IMR-90 (cell line): ENCODE data around the gene UTF1. TPM values are rescaled to one million over a fixed set of nuclear protein-coding genes. Genes with fewer than 3 reads are reported as not detected.

ENCODE experiments used
- ATAC-seq: fragments of 200-7000 bp; cut with Tn5 transposase; 2 replicates; pipeline ENCODE4 v1.9.1; 2020; ENCODE audit warnings: low read depth, mild to moderate bottlenecking, moderate library complexity
- BruUV-seq: library from RNA; stranded (reverse); fragments of 400-500 nt; replicated peaks from 2 replicates; lab custom pipeline; 2021; lab: Mats Ljungman, UMichigan
- CTCF ChIA-PET: fragments of 300-600 bp; formaldehyde crosslinking; extraction: SDS; loops from one replicate; lab custom pipeline; 2021; ENCODE audit warnings: antibody characterized with exemption; lab: Yijun Ruan, JAX
- POLR2A ChIA-PET: fragments of 300-600 bp; sonication (Branson Sonifier 250); formaldehyde crosslinking; loops from one replicate; lab custom pipeline; 2022; ENCODE audit warnings: antibody characterized with exemption; ENCODE audit not compliant: unreplicated experiment; lab: Charles Lee
- DNase-seq: peaks from one replicate; pipeline ENCODE4 v3.0.0; 2013
- H2AFZ ChIP-seq: replicated peaks from 2 replicates; pipeline ENCODE3; 2013; ENCODE audit warnings: low read length, mild to moderate bottlenecking; ENCODE audit not compliant: poor library complexity
- H2AK5ac ChIP-seq: 2 replicates; pipeline ENCODE4 v1.6.1; 2013; ENCODE audit warnings: low read depth, low read length, inconsistent platforms
- H2AK9ac ChIP-seq: replicated peaks from 2 replicates; pipeline ENCODE3; 2013; ENCODE audit warnings: mild to moderate bottlenecking, low read depth, low read length, moderate library complexity; ENCODE audit not compliant: poor library complexity
- H2BK120ac ChIP-seq: 2 replicates; pipeline ENCODE4 v1.6.1; 2013; ENCODE audit warnings: low read depth, low read length, inconsistent platforms
- H2BK15ac ChIP-seq: 3 replicates; pipeline ENCODE4 v1.6.1; 2013; ENCODE audit warnings: low read depth, low read length, inconsistent platforms
- H2BK20ac ChIP-seq: 2 replicates; pipeline ENCODE4 v1.6.1; 2013; ENCODE audit warnings: low read depth, mild to moderate bottlenecking, inconsistent platforms, low read length, moderate library complexity
- H2BK5ac ChIP-seq: 2 replicates; pipeline ENCODE4 v1.6.1; 2013; ENCODE audit warnings: mild to moderate bottlenecking, low read depth, low read length, inconsistent platforms; ENCODE audit not compliant: poor library complexity, severe bottlenecking
- H3K14ac ChIP-seq: replicated peaks from 2 replicates; pipeline ENCODE4 v1.6.1; 2013; ENCODE audit warnings: low read depth, low read length, inconsistent platforms
- H3K18ac ChIP-seq: 2 replicates; pipeline ENCODE4 v1.6.1; 2013; ENCODE audit warnings: low read depth, low read length, control low read depth
- H3K23ac ChIP-seq: 2 replicates; pipeline ENCODE4 v1.6.1; 2013; ENCODE audit warnings: low read depth, low read length, inconsistent platforms
- H3K27ac ChIP-seq: 2 replicates; pipeline ENCODE4 v1.5.1; 2013; ENCODE audit warnings: mild to moderate bottlenecking, control low read depth, low read length; ENCODE audit not compliant: insufficient read depth
- H3K27me3 ChIP-seq: 2 replicates; pipeline ENCODE4 v1.6.1; 2013; ENCODE audit warnings: low read length; ENCODE audit not compliant: control insufficient read depth, insufficient read depth
- H3K36me3 ChIP-seq: 2 replicates; pipeline ENCODE4 v1.6.1; 2013; ENCODE audit warnings: low read length, mixed read lengths; ENCODE audit not compliant: control insufficient read depth, insufficient read depth
- H3K4ac ChIP-seq: 2 replicates; pipeline ENCODE4 v1.6.1; 2013; ENCODE audit warnings: low read depth, low read length, inconsistent platforms
- H3K4me1 ChIP-seq: 2 replicates; pipeline ENCODE4 v1.6.1; 2013; ENCODE audit warnings: low read length, mixed read lengths; ENCODE audit not compliant: control insufficient read depth, insufficient read depth
- H3K4me2 ChIP-seq: 2 replicates; pipeline ENCODE4 v1.6.1; 2013; ENCODE audit warnings: low read depth, mild to moderate bottlenecking, control low read depth, low read length, moderate library complexity
- H3K4me3 ChIP-seq: 2 replicates; pipeline ENCODE4 v1.5.1; 2013; ENCODE audit warnings: low read depth, mild to moderate bottlenecking, control low read depth, low read length, moderate library complexity; ENCODE audit not compliant: insufficient read depth
- H3K56ac ChIP-seq: 2 replicates; pipeline ENCODE4 v1.6.1; 2013; ENCODE audit warnings: low read length, inconsistent platforms; ENCODE audit not compliant: insufficient read depth; ENCODE audit errors: extremely low read depth
- H3K79me1 ChIP-seq, 2 experiments: 2 replicates each; pipeline ENCODE4 v1.6.1; 2013; ENCODE audit warnings: low read length in 2 of 2, inconsistent platforms in 1 of 2, low read depth in 1 of 2
- H3K9ac ChIP-seq: 2 replicates; pipeline ENCODE4 v1.6.1; 2013; ENCODE audit warnings: low read depth, low read length, control low read depth
- H3K9me1 ChIP-seq: 2 replicates; pipeline ENCODE4 v1.6.1; 2013; ENCODE audit warnings: low read length, inconsistent platforms; ENCODE audit not compliant: insufficient read depth
- H3K9me3 ChIP-seq: 2 replicates; pipeline ENCODE4 v1.6.1; 2013; ENCODE audit warnings: low read length; ENCODE audit not compliant: control insufficient read depth, insufficient read depth
- H4K20me1 ChIP-seq: 2 replicates; pipeline ENCODE4 v1.6.1; 2013; ENCODE audit warnings: low read length, inconsistent platforms; ENCODE audit not compliant: insufficient read depth
- H4K5ac ChIP-seq: 2 replicates; pipeline ENCODE4 v1.6.1; 2013; ENCODE audit warnings: mild to moderate bottlenecking, low read depth, low read length, control low read depth
- H4K8ac ChIP-seq, 2 experiments: 2 replicates each; pipeline ENCODE4 v1.6.1; 2013; ENCODE audit warnings: low read depth in 2 of 2, low read length in 2 of 2, control low read depth in 1 of 2, inconsistent platforms in 1 of 2
- H4K91ac ChIP-seq: 2 replicates; pipeline ENCODE4 v1.6.1; 2013; ENCODE audit warnings: low read depth, low read length, inconsistent platforms; ENCODE audit not compliant: insufficient read depth
- CHD1 ChIP-seq: IDR thresholded peaks from 2 replicates; pipeline ENCODE4 v1.6.1; 2012; ENCODE audit warnings: low read depth, low read length, improper control_type of control experiment
- FOS ChIP-seq: fragments of 150-350 bp; IDR thresholded peaks from 2 replicates; pipeline ENCODE4 v1.6.1; 2016; ENCODE audit warnings: low read depth, low read length
- MAFK ChIP-seq: IDR thresholded peaks from 2 replicates; pipeline ENCODE4 v1.6.1; 2012; ENCODE audit warnings: low read depth, low read length, improper control_type of control experiment
- MAZ ChIP-seq: IDR thresholded peaks from 2 replicates; pipeline ENCODE4 v1.6.1; 2012; ENCODE audit warnings: low read depth, mild to moderate bottlenecking, low read length, improper control_type of control experiment, moderate library complexity, borderline replicate concordance
- MXI1 ChIP-seq: IDR thresholded peaks from 2 replicates; pipeline ENCODE4 v1.6.1; 2012; ENCODE audit warnings: low read depth, mild to moderate bottlenecking, low read length, moderate library complexity, borderline replicate concordance
- POLR2A ChIP-seq: IDR thresholded peaks from 2 replicates; pipeline ENCODE4 v1.6.1; 2012; ENCODE audit warnings: mild to moderate bottlenecking, low read depth, low read length
- RAD21 ChIP-seq: IDR thresholded peaks from 2 replicates; pipeline ENCODE4 v1.6.1; 2012; ENCODE audit warnings: low read length, improper control_type of control experiment
- RCOR1 ChIP-seq: IDR thresholded peaks from 2 replicates; pipeline ENCODE4 v1.6.1; 2012; ENCODE audit warnings: mild to moderate bottlenecking, low read length, improper control_type of control experiment; ENCODE audit not compliant: insufficient replicate concordance
- SMC3 ChIP-seq: fragments of 150-350 bp; IDR thresholded peaks from 2 replicates; pipeline ENCODE4 v1.6.1; 2016; ENCODE audit warnings: low read depth, mild to moderate bottlenecking, antibody characterized with exemption, low read length, moderate library complexity
- WGBS, 2 experiments: methylation state at CpG; one replicate each; pipeline versions ENCODE4 v1.1.5 to v1.1.7; 2013; ENCODE audit warnings: missing lambda C conversion rate in 2 of 2; ENCODE audit not compliant: insufficient read length in 1 of 2; ENCODE audit errors: extremely low coverage in 2 of 2; 5-methylcytosine and 5-hydroxymethylcytosine counted together
- dilution Hi-C: fragments of 300-500 bp; cut with HindIII; formaldehyde crosslinking; loops from one replicate; pipeline ENCODE4 v1.14.3; 2018; ENCODE audit warnings: low sequenced_read_pairs; ENCODE audit not compliant: unreplicated experiment
- in situ Hi-C: fragments of 300-500 bp; cut with MboI; formaldehyde crosslinking; loops from 3 replicates; pipeline ENCODE4 v1.14.3; 2019; ENCODE audit warnings: low sequenced_read_pairs, inconsistent platforms, mixed read lengths
- intact Hi-C: fragments of 100-400 bp; cut with micrococcal nuclease; formaldehyde crosslinking; loops from 2 replicates; pipeline ENCODE4 v1.10.0; 2022
- polyA plus RNA-seq, 3 experiments: library from polyadenylated mRNA; depleted of rRNA; stranded (reverse); fragments of >200 nt; gene quantifications; 2 replicates each; pipeline ENCODE4 v1.2.3, GENCODE V29; 2012; ENCODE audit warnings: low replicate concordance in 1 of 3
- total RNA-seq: library from RNA; depleted of rRNA; stranded (reverse); fragments of >200 nt; gene quantifications from 2 replicates; pipeline ENCODE4 v1.2.3, GENCODE V29; 2012
- TF ChIP-seq, protein P1 (sequence below): fragments of 150-350 bp; IDR thresholded peaks from 2 replicates; pipeline ENCODE4 v1.6.1; 2017; ENCODE audit warnings: mild to moderate bottlenecking, antibody characterized with exemption, low read length, low read depth
- TF ChIP-seq, protein P2 (sequence below): conservative IDR thresholded peaks from 2 replicates; pipeline ENCODE4 v1.5.1; 2012; ENCODE audit warnings: mild to moderate bottlenecking, low read depth, low read length, improper control_type of control experiment
- TF ChIP-seq, protein P3 (sequence below): fragments of 150-350 bp; IDR thresholded peaks from 2 replicates; pipeline ENCODE4 v1.6.1; 2016; ENCODE audit warnings: low read depth, mild to moderate bottlenecking, low read length, moderate library complexity, borderline replicate concordance

The UTF1 gene
- total and polyA plus RNA-seq, 2 of the 4 experiments (the other 2 are of a cell fraction) = not detected

DNA sequence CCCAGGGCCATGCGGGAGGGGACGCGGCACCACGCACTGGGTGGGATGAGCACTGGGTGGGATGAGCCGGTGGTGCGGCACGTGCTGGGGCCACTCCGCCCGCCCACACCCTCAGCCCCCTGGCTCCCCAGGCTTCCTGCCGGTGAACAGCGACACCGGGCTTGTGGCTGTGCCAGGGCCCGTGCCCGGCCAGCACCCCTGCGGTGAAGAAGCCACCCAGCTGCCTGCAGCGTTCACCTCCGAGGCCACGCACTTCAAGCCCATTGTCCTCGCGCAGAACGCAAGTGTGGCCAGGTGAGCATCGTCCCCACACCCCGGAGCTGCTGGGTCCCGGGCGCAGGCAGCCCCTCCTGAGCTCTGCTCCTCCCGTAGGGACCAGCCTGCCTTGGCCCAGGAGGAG lies 31.8 kb upstream of the UTF1 start:
- H2BK5ac ChIP-seq = no peak overlapping the region
- no peak overlapping the region for H2BK20ac ChIP-seq
- ATAC-seq = no peak
- no peak overlapping the region for H4K91ac ChIP-seq
- no peak overlapping the region for H2BK15ac ChIP-seq
- CTCF ChIA-PET = no interaction called here
- H3K9me1 ChIP-seq = no peaks in the 10 kb centered on the region
- no peaks in the 10 kb centered on the region for H3K9me3 ChIP-seq
- H3K4me1 ChIP-seq = no peaks in the 10 kb centered on the region
- no peak for DNase-seq
- H3K36me3 ChIP-seq = no peaks in the 10 kb centered on the region
- no peak overlapping the region for H3K27ac ChIP-seq
- H3K56ac ChIP-seq = no peak overlapping the region
- no TSS peak for BruUV-seq
- H3K27me3 ChIP-seq = no peaks in the 10 kb centered on the region
- no peak overlapping the region for H2BK120ac ChIP-seq
- in situ Hi-C loops (no loop called here), intact Hi-C loops (no loop called here), dilution Hi-C loops (no loop called here)
- no peak overlapping the region for H3K4me3 ChIP-seq
- H4K8ac ChIP-seq = no peak overlapping the region
- POLR2A ChIA-PET = no interaction called here
- no peak overlapping the region for H3K4ac ChIP-seq
- no peak overlapping the region for H3K14ac ChIP-seq
- H2AK9ac ChIP-seq = no peak overlapping the region
- H3K18ac ChIP-seq = no peak overlapping the region
- H3K4me2 ChIP-seq = no peak overlapping the region
- H4K5ac ChIP-seq = no peak overlapping the region
- no peaks in the 10 kb centered on the region for H3K79me1 ChIP-seq
- no peak overlapping the region for H3K9ac ChIP-seq
- no peak overlapping the region for H3K23ac ChIP-seq
- 93% methylated on average over 8 of the region's 26 CpGs; no CpG with 5 or more reads in 1 of the 2 experiments for WGBS, 2 experiments
- no peaks in the 10 kb centered on the region for H4K20me1 ChIP-seq
- H2AK5ac ChIP-seq = no peak overlapping the region
- H2AFZ ChIP-seq = no peak overlapping the region
- TF ChIP-seq POLR2A (no peak), FOS (no peak), RAD21 (no peak), MAZ (no peak), RCOR1 (no peak), SMC3 (no peak), MXI1 (no peak), MAFK (no peak), CHD1 (no peak)
- TF ChIP-seq, protein P1, sequence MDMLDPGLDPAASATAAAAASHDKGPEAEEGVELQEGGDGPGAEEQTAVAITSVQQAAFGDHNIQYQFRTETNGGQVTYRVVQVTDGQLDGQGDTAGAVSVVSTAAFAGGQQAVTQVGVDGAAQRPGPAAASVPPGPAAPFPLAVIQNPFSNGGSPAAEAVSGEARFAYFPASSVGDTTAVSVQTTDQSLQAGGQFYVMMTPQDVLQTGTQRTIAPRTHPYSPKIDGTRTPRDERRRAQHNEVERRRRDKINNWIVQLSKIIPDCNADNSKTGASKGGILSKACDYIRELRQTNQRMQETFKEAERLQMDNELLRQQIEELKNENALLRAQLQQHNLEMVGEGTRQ = no peak
- TF ChIP-seq, protein P2, sequence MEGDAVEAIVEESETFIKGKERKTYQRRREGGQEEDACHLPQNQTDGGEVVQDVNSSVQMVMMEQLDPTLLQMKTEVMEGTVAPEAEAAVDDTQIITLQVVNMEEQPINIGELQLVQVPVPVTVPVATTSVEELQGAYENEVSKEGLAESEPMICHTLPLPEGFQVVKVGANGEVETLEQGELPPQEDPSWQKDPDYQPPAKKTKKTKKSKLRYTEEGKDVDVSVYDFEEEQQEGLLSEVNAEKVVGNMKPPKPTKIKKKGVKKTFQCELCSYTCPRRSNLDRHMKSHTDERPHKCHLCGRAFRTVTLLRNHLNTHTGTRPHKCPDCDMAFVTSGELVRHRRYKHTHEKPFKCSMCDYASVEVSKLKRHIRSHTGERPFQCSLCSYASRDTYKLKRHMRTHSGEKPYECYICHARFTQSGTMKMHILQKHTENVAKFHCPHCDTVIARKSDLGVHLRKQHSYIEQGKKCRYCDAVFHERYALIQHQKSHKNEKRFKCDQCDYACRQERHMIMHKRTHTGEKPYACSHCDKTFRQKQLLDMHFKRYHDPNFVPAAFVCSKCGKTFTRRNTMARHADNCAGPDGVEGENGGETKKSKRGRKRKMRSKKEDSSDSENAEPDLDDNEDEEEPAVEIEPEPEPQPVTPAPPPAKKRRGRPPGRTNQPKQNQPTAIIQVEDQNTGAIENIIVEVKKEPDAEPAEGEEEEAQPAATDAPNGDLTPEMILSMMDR = no peak
- TF ChIP-seq, protein P3, sequence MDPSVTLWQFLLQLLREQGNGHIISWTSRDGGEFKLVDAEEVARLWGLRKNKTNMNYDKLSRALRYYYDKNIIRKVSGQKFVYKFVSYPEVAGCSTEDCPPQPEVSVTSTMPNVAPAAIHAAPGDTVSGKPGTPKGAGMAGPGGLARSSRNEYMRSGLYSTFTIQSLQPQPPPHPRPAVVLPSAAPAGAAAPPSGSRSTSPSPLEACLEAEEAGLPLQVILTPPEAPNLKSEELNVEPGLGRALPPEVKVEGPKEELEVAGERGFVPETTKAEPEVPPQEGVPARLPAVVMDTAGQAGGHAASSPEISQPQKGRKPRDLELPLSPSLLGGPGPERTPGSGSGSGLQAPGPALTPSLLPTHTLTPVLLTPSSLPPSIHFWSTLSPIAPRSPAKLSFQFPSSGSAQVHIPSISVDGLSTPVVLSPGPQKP = no peak
